Natural killer cell (primary cell): ENCODE data around the gene KCTD19. TPM values are rescaled to one million over a fixed set of nuclear protein-coding genes. Genes with fewer than 3 reads are reported as not detected.

Source experiments
- ATAC-seq, 3 donors: fragments of 150-1000 bp in 2 of 3; fragments of 200-7000 bp in 1 of 3; cut with Tn5 transposase; 1 replicate in 1 of 3; 2 replicates in 2 of 3; pipeline ENCODE4 v1.10.0; 2021; ENCODE audit warnings: mild to moderate bottlenecking in 2 of 3, moderate library complexity in 2 of 3
- DNase-seq, 2 donors: peaks; one replicate each; pipeline versions ENCODE4 v3.0.0 to v3.0.0-alpha.2; 2013 to 2021; ENCODE audit warnings: mixed read lengths in 1 of 2
- H3K27ac ChIP-seq: one replicate; pipeline ENCODE4 v1.5.1; 2013; ENCODE audit warnings: mild to moderate bottlenecking, low read length
- H3K27me3 ChIP-seq: one replicate; pipeline ENCODE4 v1.6.1; 2013; ENCODE audit warnings: low read length; ENCODE audit not compliant: control insufficient read depth, insufficient read depth
- H3K36me3 ChIP-seq: one replicate; pipeline ENCODE4 v1.6.1; 2013; ENCODE audit warnings: low read length; ENCODE audit not compliant: control insufficient read depth, insufficient read depth
- H3K4me1 ChIP-seq: one replicate; pipeline ENCODE4 v1.6.1; 2013; ENCODE audit warnings: low read length; ENCODE audit not compliant: control insufficient read depth, insufficient read depth
- H3K4me3 ChIP-seq: one replicate; pipeline ENCODE4 v1.5.1; 2013; ENCODE audit warnings: low read length
- H3K9me3 ChIP-seq: one replicate; pipeline ENCODE4 v1.6.1; 2013; ENCODE audit warnings: low read length; ENCODE audit not compliant: control insufficient read depth, insufficient read depth
- H3K27ac Mint-ChIP-seq, 2 donors: one replicate each; pipeline ENCODE4 v1.8.0; 2022; ENCODE audit warnings: mild to moderate bottlenecking in 2 of 2, mixed read lengths in 2 of 2, moderate library complexity in 1 of 2
- H3K27me3 Mint-ChIP-seq, 2 donors: one replicate each; pipeline ENCODE4 v1.8.0; 2022; ENCODE audit warnings: low read depth in 2 of 2, mixed read lengths in 2 of 2
- H3K36me3 Mint-ChIP-seq: one replicate; pipeline ENCODE4 v1.8.0; 2022; ENCODE audit warnings: mixed read lengths
- H3K4me1 Mint-ChIP-seq, 2 donors: one replicate each; pipeline ENCODE4 v1.8.0; 2022; ENCODE audit warnings: mixed read lengths in 2 of 2
- H3K4me3 Mint-ChIP-seq: one replicate; pipeline ENCODE4 v1.8.0; 2022; ENCODE audit warnings: mild to moderate bottlenecking, moderate library complexity, mixed read lengths
- H3K9me3 Mint-ChIP-seq, 2 donors: one replicate each; pipeline ENCODE4 v1.8.0; 2022; ENCODE audit warnings: mixed read lengths in 2 of 2
- WGBS: methylation state at CpG from one replicate; pipeline ENCODE4 v1.1.7; 2013; ENCODE audit warnings: missing lambda C conversion rate; ENCODE audit not compliant: insufficient coverage; 5-methylcytosine and 5-hydroxymethylcytosine counted together
- intact Hi-C: fragments of 100-400 bp; cut with micrococcal nuclease; formaldehyde crosslinking; loops from one replicate; pipeline ENCODE4 v1.14.2; 2022
- total RNA-seq, 4 donors: library from RNA; stranded (reverse); fragments of 120-200 nt in 1 of 4; gene quantifications; one replicate each; pipeline versions ENCODE4 v1.2.3 to v1.2.4, GENCODE V29; 2013 to 2022
- TF ChIP-seq, protein P1 (sequence below): fragments of 200-600 bp; IDR thresholded peaks from one replicate; pipeline ENCODE4 v1.8.0; 2022; ENCODE audit warnings: antibody characterized with exemption

The KCTD19 gene
- total RNA-seq, 3 donors from 2014 or later (not counting 1 experiment from before 2014, with no cell fraction given) = not detected

DNA sequence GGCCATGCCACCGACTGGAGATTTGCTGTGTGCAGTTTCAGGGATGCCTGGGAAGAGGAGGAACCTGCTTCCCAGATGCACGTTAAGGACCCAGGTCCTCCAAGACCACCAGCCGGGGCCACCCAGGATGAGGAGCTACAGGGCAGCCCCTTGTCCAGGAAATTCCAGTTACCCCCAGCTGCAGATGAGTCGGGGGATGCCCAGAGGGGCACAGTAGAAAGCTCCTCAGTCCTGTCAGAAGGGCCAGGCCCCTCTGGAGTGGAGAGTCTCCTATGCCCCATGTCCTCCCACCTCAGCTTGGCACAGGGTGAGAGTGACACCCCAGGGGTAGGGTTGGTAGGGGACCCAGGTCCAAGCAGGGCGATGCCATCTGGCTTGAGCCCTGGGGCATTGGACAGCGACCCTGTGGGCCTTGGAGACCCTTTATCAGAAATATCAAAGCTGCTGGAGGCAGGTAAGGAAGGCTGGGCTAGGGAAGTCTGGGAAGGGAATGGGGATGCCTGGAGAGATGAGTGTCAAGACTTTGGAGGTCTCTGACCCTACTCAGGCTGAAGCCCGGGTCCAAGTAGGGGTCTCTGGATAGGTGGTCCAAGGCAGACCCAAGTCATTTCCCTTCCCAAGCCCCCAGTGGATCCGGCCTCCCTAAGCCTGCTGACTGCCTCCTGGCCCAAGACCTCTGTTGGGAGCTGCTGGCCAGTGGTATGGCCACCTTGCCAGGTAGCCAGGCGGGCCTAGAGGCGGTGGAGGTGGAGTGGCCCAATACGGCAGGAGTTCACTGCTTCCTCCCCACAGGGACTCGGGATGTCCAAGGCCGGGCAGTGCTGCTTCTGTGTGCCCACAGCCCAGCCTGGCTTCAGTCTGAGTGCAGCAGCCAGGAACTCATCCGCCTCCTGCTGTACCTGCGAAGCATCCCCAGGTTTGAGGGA is 46.2 kb downstream of the KCTD19 start:
- no peaks in the 10 kb centered on the region for H3K27me3 Mint-ChIP-seq
- TF ChIP-seq, protein P1, sequence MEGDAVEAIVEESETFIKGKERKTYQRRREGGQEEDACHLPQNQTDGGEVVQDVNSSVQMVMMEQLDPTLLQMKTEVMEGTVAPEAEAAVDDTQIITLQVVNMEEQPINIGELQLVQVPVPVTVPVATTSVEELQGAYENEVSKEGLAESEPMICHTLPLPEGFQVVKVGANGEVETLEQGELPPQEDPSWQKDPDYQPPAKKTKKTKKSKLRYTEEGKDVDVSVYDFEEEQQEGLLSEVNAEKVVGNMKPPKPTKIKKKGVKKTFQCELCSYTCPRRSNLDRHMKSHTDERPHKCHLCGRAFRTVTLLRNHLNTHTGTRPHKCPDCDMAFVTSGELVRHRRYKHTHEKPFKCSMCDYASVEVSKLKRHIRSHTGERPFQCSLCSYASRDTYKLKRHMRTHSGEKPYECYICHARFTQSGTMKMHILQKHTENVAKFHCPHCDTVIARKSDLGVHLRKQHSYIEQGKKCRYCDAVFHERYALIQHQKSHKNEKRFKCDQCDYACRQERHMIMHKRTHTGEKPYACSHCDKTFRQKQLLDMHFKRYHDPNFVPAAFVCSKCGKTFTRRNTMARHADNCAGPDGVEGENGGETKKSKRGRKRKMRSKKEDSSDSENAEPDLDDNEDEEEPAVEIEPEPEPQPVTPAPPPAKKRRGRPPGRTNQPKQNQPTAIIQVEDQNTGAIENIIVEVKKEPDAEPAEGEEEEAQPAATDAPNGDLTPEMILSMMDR = no peak
- Histone ChIP-seq H3K27me3 (no peaks in the 10 kb centered on the region), H3K9me3 (no peaks in the 10 kb centered on the region), H3K4me1 (peaks cover 20% of the 10 kb centered on the region), H3K36me3 (peaks cover 2% of the 10 kb centered on the region), H3K27ac (no peak overlapping the region), H3K4me3 (no peak overlapping the region)
- H3K9me3 Mint-ChIP-seq = no peaks in the 10 kb centered on the region
- peaks cover 6 to 8% of the 10 kb centered on the region in 2 donors for H3K4me1 Mint-ChIP-seq
- 98% methylated on average over 15 of the region's 15 CpGs for WGBS
- ATAC-seq (no peak), DNase-seq (no peak)
- H3K4me3 Mint-ChIP-seq = no peak overlapping the region
- peaks cover 7% of the 10 kb centered on the region for H3K36me3 Mint-ChIP-seq
- intact Hi-C loops = no loop called here
- H3K27ac Mint-ChIP-seq = peak overlapping the region in 1 of 2 donors; percentile 70

GRCh38 chr16:67279296-67280089 is 47.0 kb downstream of the KCTD19 start, which contains the start of gene PLEKHG4:
Gene PLEKHG4, plus strand, starts transcription at chr16:67279532. Its CDS starts 513 bp downstream, at chr16:67280045.
- TF ChIP-seq, protein P1 = peak; percentile 70
- 29% methylated on average over 83 of the region's 83 CpGs for WGBS
- intact Hi-C loops = no loop called here
- peak within 1 kb of the TSS; percentile 73 for H3K4me3 Mint-ChIP-seq
- peaks cover 7% of the 10 kb centered on the region for H3K36me3 Mint-ChIP-seq
- Histone ChIP-seq H3K4me3 (peak within 1 kb of the TSS; percentile 51), H3K27ac (no peak within 1 kb of the TSS), H3K9me3 (no peaks in the 10 kb centered on the region), H3K4me1 (peaks cover 20% of the 10 kb centered on the region), H3K27me3 (no peaks in the 10 kb centered on the region), H3K36me3 (peaks cover 2% of the 10 kb centered on the region)
- H3K27ac Mint-ChIP-seq = peak within 1 kb of the TSS in 1 of 2 donors; percentile 70
- peaks cover 6 to 8% of the 10 kb centered on the region in 2 donors for H3K4me1 Mint-ChIP-seq
- peak; percentile 74 to 91 for DNase-seq
- no peaks in the 10 kb centered on the region for H3K27me3 Mint-ChIP-seq
- peak; percentile 98 to 99 (median 98) for ATAC-seq
- no peaks in the 10 kb centered on the region for H3K9me3 Mint-ChIP-seq

DNA sequence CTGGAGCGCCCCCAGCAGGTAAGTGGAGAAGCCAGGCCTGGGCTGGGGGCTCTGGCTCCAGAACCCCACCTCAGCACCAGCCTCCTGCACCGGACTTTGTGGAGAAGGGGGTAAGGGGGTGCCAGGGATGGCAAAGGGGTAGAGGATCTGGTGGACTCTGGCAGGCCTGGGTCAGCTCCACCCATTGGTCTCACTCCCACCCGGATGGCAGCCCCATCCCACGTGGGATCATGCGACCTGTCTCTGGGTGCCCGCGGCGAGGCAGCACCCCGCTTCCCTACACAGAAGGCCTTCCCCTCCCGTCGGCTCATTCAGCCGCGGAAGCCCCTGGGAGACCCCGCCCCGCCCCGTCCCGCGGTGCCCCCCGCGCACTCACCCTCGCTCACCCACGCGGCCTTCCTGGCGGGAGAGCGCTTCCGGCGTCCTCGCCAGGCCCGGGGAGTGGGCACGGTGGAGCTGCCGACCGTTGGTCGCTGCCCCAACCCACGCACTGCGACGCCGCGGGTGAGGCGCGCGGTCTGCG is 47.7 kb downstream of the KCTD19 start:
- Mint-ChIP-seq H3K4me1 (peaks cover 6 to 8% of the 10 kb centered on the region in 2 donors), H3K4me3 (peak overlapping the region; percentile 73), H3K27me3 (no peaks in the 10 kb centered on the region), H3K9me3 (no peaks in the 10 kb centered on the region), H3K27ac (peak overlapping the region in 1 of 2 donors; percentile 70), H3K36me3 (peaks cover 7% of the 10 kb centered on the region)
- intact Hi-C loops = no loop called here
- H3K27ac ChIP-seq = no peak overlapping the region
- H3K27me3 ChIP-seq = no peaks in the 10 kb centered on the region
- H3K4me1 ChIP-seq = peaks cover 20% of the 10 kb centered on the region
- DNase-seq (peak in 1 of 2 donors; percentile 65), ATAC-seq (peak; percentile 45 to 59 (median 47))
- H3K4me3 ChIP-seq = peak overlapping the region; percentile 51
- TF ChIP-seq, protein P1 = no peak
- H3K36me3 ChIP-seq = peaks cover 2% of the 10 kb centered on the region
- under 1% methylated on average over 41 of the region's 42 CpGs for WGBS
- no peaks in the 10 kb centered on the region for H3K9me3 ChIP-seq
